LNCaP clone FGC (cell line): ENCODE results near the gene KLF16.
A peak's percentile ranks its signal among the peaks of the same experiment; 100 is the strongest.

Experiments used
- DNase-seq: peaks from one replicate; pipeline ENCODE4 v3.0.0-alpha.2; 2011; ENCODE audit warnings: low read depth
- H3K4me3 ChIP-seq: 2 replicates; pipeline ENCODE4 v1.5.1; 2011; ENCODE audit warnings: mild to moderate bottlenecking, low read depth, low read length, control low read depth
- TF ChIP-seq, protein P1 (sequence below): IDR thresholded peaks from 2 replicates; pipeline ENCODE4 v1.5.1; 2012; ENCODE audit warnings: mild to moderate bottlenecking; ENCODE audit not compliant: control insufficient read depth, insufficient read depth; ENCODE audit errors: extremely low read depth

The KLF16 gene

DNA sequence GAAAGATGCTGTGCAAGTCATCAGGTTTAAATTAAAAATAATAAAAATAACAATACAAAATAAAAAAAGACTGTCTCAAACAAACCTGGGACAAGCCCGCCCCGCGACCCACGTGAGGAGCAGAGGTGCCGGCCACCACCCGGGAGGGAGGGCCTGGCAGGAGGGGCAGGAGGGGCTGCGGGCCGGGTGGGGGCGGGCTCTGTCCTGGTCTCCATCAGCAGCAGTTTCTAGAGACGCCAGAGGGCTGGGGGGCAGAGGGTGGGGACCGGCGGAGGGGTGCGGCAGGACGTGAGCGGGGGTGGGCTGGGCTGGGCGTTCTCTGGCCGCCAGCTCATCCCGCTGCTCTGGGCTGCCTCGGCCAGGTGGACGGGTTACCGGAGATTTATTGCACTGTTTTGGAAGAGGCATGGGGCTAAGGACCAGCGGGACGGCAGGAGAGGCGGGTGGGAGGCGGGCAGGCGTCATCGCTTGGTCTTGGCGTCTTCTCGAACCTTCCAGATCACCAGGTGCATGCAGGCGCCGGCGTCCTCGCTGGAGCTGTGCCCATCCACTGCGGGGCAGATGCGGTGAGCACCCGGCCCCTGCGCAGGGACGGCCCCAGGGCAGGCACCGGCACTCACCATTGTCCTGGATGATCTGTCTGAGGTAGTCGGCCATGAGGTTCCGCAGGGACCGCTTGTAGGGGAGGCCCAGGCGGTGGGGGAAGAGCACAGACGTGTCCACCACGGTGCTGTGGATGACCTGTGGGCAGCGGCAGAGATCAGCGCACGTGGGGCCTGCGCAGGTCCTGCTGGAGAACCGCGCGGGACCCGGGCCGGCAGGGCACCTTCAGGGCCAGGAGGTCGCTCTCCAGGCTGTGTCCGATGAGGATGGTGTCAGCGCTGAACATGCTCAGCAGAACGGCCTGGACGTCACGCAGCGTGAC lies 47.5 kb downstream of the KLF16 start:
- H3K4me3 ChIP-seq = no peak overlapping the region
- DNase-seq = no peak
- TF ChIP-seq, protein P1, sequence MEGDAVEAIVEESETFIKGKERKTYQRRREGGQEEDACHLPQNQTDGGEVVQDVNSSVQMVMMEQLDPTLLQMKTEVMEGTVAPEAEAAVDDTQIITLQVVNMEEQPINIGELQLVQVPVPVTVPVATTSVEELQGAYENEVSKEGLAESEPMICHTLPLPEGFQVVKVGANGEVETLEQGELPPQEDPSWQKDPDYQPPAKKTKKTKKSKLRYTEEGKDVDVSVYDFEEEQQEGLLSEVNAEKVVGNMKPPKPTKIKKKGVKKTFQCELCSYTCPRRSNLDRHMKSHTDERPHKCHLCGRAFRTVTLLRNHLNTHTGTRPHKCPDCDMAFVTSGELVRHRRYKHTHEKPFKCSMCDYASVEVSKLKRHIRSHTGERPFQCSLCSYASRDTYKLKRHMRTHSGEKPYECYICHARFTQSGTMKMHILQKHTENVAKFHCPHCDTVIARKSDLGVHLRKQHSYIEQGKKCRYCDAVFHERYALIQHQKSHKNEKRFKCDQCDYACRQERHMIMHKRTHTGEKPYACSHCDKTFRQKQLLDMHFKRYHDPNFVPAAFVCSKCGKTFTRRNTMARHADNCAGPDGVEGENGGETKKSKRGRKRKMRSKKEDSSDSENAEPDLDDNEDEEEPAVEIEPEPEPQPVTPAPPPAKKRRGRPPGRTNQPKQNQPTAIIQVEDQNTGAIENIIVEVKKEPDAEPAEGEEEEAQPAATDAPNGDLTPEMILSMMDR = no peak

DNA sequence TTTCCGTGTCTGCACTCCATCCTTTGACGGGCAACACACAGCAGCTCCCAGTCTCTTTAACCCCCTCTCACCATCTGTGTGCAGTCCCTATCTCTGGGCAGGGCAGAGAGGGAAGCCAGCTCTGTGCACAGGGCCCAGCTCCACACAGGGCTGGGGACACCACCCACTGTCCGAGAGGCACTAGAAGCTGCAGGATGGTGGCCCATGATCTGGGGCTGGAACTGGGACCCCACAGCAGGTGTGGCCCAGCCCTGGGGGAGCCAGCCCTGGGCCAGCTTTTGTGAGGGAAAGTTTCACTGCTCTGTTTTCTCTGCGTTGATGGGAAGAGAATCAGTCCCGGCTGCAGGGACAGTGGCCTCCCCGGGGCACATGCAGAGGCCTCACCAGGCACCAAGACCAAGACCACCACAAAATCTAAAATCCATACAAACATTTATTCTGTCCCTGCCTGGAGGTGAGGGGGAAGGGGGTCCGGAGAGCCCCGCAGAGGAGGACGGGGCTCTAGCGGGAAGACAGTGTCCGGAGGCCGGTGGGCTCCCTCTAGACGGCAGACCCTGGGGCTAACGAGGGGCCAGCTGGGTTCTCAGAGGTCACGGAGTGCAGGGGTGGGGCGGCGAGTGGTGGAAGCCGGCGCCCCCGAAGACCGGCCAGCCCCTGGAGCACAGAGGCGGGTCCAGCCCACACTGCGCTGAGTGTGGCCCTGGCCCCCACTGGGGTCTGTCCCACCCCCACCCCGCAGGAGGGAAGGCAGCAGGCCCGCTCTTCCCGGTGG lies 48.4 kb downstream of the KLF16 start:
- TF ChIP-seq, protein P1 = no peak
- no peak for DNase-seq
- no peak overlapping the region for H3K4me3 ChIP-seq

DNA sequence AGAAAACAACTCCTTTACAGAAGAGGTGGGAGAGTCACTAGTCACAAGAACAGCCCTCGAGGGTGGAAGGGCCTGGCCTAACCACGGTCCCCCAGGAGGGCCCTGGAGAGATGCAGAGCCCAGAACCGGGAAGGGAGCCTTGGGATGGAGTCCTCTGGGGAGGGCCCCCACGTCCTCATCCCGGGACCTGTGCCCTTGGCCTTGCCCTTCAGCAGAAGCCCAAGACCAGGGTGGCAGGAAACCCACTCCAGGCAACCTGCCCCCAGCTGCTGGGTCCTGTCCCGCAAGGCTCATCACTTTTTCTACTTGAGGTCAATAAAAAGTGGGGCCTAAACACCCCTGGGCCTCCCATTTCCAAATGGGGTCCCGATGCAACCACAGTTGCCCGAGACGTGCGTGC lies 49.0 kb downstream of the KLF16 start:
- TF ChIP-seq, protein P1 = no peak
- no peak for DNase-seq
- H3K4me3 ChIP-seq = no peak overlapping the region

DNA sequence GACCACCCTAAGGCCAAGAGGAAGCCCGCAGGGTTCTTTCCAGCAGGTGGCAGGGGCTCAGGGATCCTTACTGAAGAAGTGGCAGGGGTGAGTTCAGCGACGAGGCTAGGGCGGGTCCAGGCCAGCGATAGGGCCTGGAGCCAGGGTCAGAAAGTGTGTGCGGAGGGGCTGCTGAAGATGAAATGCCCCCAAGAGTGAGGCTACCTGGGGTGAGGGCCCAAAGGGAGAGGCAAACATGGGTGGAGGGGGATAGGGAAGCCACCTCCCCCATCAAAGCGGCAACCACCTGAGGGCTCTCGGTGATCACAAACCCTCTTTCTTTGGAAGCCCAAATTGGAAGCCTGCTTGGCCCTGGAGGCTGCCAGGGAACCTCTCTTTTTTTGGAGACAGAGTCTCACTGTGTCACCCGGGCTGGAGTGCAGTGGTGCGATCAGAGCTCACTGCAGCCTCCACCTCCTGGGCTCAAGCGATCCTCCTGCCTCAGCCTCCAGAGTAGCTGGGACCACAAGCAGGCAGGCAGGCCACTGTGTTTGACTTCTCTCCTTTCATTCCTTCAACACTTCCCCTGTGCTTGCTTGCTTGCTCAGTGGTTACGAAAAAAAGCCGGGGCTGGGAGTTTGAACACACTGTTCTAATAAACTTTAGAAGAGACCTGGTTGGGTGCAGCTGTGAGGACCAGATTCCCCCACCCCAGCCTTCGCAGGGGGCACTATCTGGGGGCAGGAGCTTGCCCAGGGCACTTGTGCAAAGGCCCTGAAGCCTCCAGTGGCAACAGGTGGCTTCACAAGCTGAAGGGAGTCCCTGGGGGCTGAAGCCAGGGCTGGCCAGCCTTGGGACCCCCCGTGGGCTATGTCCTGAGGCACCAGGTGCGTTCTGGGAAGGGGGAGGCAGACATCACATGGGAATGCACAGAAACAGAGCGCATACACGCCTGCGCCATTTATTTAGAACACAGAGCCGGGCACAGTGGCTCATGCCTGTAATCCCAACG lies 49.9 kb downstream of the KLF16 start:
- peak overlapping the region; percentile 56 for H3K4me3 ChIP-seq
- TF ChIP-seq, protein P1 = no peak
- DNase-seq = no peak

DNA sequence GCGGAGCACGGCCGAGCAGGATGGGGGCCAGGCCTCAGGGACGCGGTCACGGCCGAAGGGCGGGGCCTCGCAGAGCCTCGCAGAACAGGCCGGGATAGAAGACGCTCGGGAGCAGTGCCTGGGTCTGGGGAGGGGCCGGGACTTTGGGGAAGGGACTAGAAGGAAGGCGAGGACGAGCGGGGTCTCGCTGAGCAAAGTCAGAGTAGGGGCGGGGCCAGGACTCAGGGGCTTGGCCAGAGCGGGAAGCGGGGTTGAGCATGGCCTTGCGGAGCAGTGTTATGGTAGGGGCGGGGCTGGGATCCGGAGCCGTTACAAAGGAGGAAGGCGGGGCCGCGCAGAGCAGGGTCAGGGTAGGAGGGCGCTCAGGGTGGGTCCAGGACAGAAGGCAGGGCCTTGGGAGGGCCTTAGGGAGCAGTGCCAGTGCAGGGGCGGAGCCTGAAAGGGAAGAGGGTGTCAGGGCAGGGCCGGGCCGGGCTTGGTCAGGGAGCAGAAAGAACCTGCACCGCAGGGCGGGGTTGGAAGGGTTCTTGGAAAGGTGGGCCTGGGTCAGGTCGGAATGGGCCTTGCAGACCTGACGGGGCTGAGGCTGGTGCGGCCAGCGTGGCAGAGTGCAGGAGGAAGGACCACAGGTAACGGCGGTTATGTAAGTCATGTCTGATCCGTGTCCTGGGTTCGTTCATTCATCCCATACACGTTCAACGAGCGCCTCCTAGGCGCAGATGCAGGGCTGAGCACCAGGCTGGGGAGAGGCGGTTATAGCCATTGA lies 50.8 kb downstream of the KLF16 start:
- H3K4me3 ChIP-seq = peak overlapping the region; percentile 56
- peak; percentile 83 for DNase-seq
- TF ChIP-seq, protein P1 = peak; percentile 78
